Measurements from ENCODE around the gene PAGR1. TPM values are rescaled to one million over a fixed set of nuclear protein-coding genes. Genes with fewer than 3 reads are reported as not detected.

Gene PAGR1
- total and polyA plus RNA-seq, 2 of the 4 experiments (the other 2 are of a cell fraction): 10.6 to 22.1 TPM

- no peaks in the 10 kb centered on the region for H3K27me3 ChIP-seq (ENCODE audit: control insufficient read depth, insufficient read depth, low read length)
- H3K56ac ChIP-seq (ENCODE audit: extremely low read depth, insufficient read depth, low read length): peak within 1 kb of the TSS; percentile 94
- peak within 1 kb of the TSS; percentile 100 for H2AK9ac ChIP-seq (replicated peaks; ENCODE audit: low read depth, low read length, poor library complexity)
- H2BK5ac ChIP-seq (ENCODE audit: low read depth, low read length, poor library complexity, severe bottlenecking): peak within 1 kb of the TSS; percentile 86
- peaks cover 22% of the 10 kb centered on the region for H3K4me1 ChIP-seq (ENCODE audit: control insufficient read depth, insufficient read depth, low read length)
- H2AFZ ChIP-seq (replicated peaks; ENCODE audit: low read length, poor library complexity): peak within 1 kb of the TSS; percentile 80
- H3K9me3 ChIP-seq (ENCODE audit: control insufficient read depth, insufficient read depth, low read length): no peaks in the 10 kb centered on the region
- peak within 1 kb of the TSS; percentile 76 for H2BK120ac ChIP-seq (ENCODE audit: low read depth, low read length)
- TF ChIP-seq USF2 (IDR thresholded peaks at IDR 0.05; ENCODE audit: low read depth, low read length) (no peak), MXI1 (IDR thresholded peaks at IDR 0.05; ENCODE audit: borderline replicate concordance, low read depth, low read length) (peak; percentile 52; the same call in 1 of the 2 replicates)
- WGBS, 2 experiments (ENCODE audit: extremely low coverage in 2 of 2, insufficient read length in 1 of 2): 0% methylated on average over 1 of the region's 4 CpGs; no CpG with 5 or more reads in 1 of the 2 experiments
- H3K9me1 ChIP-seq (ENCODE audit: insufficient read depth, low read length): peaks cover 12% of the 10 kb centered on the region
- peak within 1 kb of the TSS; percentile 90 for H3K4me2 ChIP-seq (ENCODE audit: low read depth, low read length)
- BruUV-seq (replicated peaks): no TSS peak
- peak within 1 kb of the TSS; percentile 88 for H3K27ac ChIP-seq (ENCODE audit: insufficient read depth, low read length)
- peak within 1 kb of the TSS; percentile 66 for H3K18ac ChIP-seq (ENCODE audit: low read depth, low read length)
- H3K14ac ChIP-seq (replicated peaks; ENCODE audit: low read depth, low read length): peak within 1 kb of the TSS; percentile 99
- peak within 1 kb of the TSS; percentile 88 for H4K5ac ChIP-seq (ENCODE audit: low read depth, low read length)
- peak within 1 kb of the TSS; percentile 68 to 95; a peak in 3 of 4 replicates for H4K8ac ChIP-seq (ENCODE audit: low read depth in 2 of 2, low read length in 2 of 2)
- H3K36me3 ChIP-seq (ENCODE audit: control insufficient read depth, insufficient read depth, low read length): peaks cover 6% of the 10 kb centered on the region
- ATAC-seq (ENCODE audit: low read depth): peak; percentile 36
- H3K23ac ChIP-seq (ENCODE audit: low read depth, low read length): peak within 1 kb of the TSS; percentile 94; the same call in 1 of the 2 replicates
- dilution Hi-C loops (cut with HindIII; ENCODE audit: low sequenced_read_pairs, unreplicated experiment) (no loop called here), intact Hi-C loops (cut with micrococcal nuclease) (loop anchor here (5.0 kb wide), 1 partner anchor 42 kb away; the partner anchor contains the start of gene CDIPT), in situ Hi-C loops (cut with MboI; ENCODE audit: low sequenced_read_pairs) (no loop called here)
- DNase-seq: peak; percentile 57
- ChIA-PET POLR2A (ENCODE audit: unreplicated experiment) (no interaction called here), CTCF (interaction anchor here (1.8 kb wide), 1 partner anchor 28 kb away, joined by 6 read pairs; no protein-coding TSS in a partner anchor)
- peak within 1 kb of the TSS; percentile 77; the same call in 2 of the 3 replicates for H2BK15ac ChIP-seq (ENCODE audit: low read depth, low read length)
- peaks cover 10% of the 10 kb centered on the region for H4K20me1 ChIP-seq (ENCODE audit: insufficient read depth, low read length)
- H3K4me3 ChIP-seq (ENCODE audit: insufficient read depth, low read depth, low read length): peak within 1 kb of the TSS; percentile 85
- H3K4ac ChIP-seq (ENCODE audit: low read depth, low read length): peak within 1 kb of the TSS; percentile 93
- H3K9ac ChIP-seq (ENCODE audit: low read depth, low read length): peak within 1 kb of the TSS; percentile 88
- H3K79me1 ChIP-seq (ENCODE audit: low read depth in 1 of 2, low read length in 2 of 2): peaks cover 18 to 59% of the 10 kb centered on the region in 2 experiments; a peak in 3 of 4 replicates
- H2AK5ac ChIP-seq (ENCODE audit: low read depth, low read length): peak within 1 kb of the TSS; percentile 97
- H4K91ac ChIP-seq (ENCODE audit: insufficient read depth, low read depth, low read length): peak within 1 kb of the TSS; percentile 92
- 0 out of 2 replicates have a peak within 1 kb of the TSS, but pooled peaks have one; percentile 16 for H2BK20ac ChIP-seq (ENCODE audit: low read depth, low read length)
These were observed 4.3 kb downstream of the PAGR1 start, which contains the start of gene MVP for GRCh38 chr16:29820271-29820701. Gene MVP (plus strand): TSS chr16:29820462. CDS start chr16:29830550, 10,088 bp downstream.
